ENCODE results near the gene NR4A1.
"Not testable (repeated sequence)": the region's sequence is repeated elsewhere in the genome, so short reads cannot be mapped to it uniquely, and the experiment has no call there.

The NR4A1 gene

DNA sequence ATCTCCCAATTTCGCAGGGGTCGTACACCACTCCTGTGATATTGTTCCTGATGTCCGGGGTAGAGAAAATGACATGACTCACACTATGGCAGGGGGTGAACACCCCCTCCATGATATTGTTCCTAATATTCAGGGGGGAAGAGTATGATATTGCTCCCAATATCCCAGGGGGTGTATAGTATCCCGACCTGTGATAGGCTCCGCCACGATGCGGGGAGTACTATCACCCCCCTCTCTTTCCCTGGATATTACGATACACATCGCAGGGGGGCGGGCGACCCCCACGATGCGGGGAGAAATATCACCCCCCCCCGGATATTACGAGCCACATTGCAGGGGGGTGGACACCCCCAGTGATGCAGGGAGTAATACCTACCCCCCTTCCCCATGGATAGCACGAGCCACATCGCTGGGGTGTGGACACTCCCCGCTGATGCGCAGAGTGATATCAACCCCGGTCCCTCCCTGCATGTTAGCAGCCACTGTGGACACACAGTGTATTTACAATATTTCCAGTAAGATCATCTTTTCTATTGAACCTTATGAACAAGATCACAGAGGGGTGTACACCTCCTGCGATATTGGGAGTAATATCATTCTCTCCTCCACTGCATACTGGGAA, 45.9 kb downstream of the NR4A1 start:
- no peak for DNase-seq (ENCODE audit: low read depth, low spot score)

DNA sequence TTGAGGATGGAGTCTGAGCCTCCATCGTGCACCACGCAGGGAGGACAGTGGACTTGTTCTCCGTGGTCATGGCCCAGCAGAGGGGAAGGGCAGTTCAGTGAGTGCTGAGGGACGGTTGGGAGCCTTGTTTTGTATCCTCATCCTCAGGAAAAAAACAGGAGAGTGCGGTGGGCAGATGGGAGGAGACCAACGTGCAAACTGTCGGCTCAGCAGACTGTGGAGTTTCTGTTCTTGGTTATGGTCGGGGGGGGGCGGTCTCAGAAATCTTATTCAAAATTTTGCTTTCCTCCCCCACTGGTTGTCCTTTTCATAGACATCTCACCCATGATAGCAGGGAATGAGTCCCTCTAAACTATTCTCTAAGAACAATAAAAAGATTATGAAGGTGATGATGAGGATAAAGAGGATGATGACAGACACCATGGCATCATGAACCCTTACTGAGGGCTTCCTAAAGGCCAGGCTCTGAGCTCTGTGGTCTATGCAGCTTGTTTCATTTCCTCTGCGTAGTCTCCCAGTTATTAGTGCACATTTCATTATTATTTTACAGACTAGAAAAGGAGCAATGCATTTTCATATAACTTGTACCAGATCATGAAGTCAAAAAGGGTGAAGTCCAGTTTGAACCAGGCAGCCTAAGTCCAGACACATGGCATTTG, 53.3 kb downstream of the NR4A1 start:
- DNase-seq (ENCODE audit: low read depth, low spot score), result not testable (repeated sequence)
